COLO668 (cell line): Measurements from ENCODE around the gene ADGRL3.
"Not testable (repeated sequence)": the region's sequence is repeated elsewhere in the genome, so short reads cannot be mapped to it uniquely, and the experiment has no call there.

Experiments
- DNase-seq: peaks from one replicate; lab custom pipeline; 2025; ENCODE audit not compliant: unreplicated experiment; lab: John Stamatoyannopoulos, UW

ADGRL3 gene

DNA sequence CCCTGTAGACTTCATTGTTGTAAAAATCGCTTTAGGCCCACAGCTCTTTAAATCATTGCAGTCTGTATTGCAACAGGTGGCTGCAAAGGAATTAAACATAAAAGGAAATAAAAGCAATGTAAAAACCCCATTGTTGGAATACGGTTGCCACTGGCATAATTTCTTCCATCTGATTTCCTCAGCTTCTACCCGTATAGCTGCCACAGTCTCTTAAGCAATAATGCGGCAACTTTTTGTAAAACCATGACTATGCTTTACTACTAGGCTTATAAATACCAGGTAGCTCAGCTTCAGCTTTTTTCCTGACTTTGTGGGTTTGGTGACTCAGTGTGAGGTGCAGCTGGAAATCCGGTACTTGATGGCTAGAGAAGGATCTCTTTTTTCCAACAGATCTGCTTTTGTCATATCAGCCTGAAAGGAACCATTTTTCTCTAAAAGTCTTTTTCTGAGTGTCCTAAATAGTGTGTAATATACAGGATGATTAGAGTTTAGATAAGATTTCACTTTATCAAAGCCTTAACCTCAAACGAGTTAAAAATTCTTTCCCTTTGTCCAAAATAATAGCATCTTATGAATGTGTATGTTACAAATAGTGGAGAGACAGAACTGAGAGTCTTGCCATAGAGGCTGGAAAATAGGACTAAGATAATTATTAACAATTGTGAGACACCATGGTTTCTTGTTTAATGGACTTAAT lies 268.0 kb downstream of the ADGRL3 start:
- no peak for DNase-seq

DNA sequence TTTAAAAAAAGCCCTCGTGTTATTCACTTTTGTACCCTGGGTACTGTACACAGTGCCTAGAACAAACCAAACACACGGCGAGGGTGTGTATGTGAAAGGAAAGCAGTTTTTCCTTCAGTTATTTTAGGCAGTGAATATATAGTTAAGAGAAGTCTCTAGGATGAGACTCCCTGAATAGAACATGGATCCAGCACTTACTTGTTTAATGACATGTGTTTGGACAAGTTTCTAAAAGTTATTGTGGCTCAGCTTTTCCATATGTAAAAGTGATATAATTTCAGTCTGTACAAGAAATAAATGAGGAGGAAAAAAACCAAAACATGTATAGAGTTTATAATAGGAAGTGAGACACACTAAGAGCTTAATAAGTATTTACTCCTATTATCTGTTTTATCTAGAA lies 273.2 kb downstream of the ADGRL3 start:
- no peak for DNase-seq

DNA sequence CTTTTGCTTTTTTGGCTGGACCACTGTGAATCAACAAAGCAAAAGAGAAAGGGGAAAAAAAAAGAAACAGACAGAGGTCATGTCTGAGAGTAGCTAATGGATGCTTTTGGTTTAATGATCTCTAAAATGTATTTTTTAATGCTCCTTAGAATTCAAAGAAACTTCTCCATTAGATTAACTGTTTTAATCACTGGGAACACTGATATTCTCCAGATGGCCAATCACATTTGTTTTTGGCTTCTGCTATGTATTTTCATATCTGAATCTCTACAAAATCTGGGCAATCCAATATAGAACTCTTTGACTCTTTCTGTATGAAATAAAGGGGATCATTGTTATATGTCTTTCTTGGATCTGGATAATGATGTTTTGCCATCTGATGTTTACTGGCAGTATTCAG lies 278.2 kb downstream of the ADGRL3 start:
- DNase-seq = no peak

DNA sequence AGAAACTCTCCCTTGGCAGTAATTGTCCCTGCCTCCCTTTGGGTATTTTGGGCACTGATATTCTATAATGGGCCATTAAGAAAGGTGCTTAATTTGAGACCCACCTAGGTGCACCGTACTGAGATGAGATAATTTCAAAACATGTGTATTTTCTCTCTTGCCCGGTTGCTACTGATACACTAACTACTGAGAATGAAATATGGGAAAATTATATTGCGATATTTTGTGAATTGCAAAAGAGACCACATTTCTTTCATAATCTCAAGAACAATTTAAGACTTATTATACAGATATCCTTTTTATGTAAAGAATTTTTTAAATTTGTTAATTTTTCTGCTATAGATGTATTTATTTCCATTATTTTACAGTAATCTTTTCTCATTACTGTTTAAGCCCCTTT lies 284.9 kb downstream of the ADGRL3 start:
- DNase-seq = no peak

DNA sequence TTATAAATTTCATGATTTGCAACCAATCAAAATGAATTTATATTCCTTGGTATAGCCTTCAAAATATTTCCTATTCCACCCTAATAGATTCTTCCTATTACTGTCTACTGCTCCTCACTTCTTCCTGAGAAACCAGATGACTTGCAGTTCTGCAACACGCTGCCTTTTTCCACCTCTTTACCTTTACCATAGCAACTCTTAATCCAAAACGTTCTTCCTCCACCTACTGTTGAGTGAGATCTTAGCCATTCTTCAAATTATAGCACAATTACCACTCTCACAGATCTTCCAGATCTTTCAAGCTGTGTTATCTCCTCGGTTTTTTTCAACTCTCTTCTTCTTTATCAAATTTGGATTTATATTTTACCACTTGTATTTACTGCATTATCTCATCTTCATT lies 289.8 kb downstream of the ADGRL3 start:
- no peak for DNase-seq

DNA sequence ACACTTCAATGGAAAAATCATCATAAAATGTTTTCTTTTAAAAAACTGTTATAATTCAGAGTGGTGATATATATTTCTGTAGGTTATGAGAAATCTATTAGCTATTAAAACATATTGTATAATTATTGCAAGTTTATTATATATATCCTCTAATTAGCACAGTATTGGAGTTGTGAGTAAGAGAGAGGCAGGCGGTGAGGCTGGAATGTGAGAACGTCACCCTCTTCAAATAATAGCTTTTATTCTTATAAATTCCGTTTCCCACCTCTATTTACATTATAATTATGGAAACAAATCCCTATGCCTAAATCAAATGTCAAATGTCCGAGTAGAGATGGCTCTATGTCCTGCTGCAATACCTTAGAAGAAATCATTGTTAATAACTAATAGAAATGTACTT lies 292.9 kb downstream of the ADGRL3 start:
- no peak for DNase-seq

DNA sequence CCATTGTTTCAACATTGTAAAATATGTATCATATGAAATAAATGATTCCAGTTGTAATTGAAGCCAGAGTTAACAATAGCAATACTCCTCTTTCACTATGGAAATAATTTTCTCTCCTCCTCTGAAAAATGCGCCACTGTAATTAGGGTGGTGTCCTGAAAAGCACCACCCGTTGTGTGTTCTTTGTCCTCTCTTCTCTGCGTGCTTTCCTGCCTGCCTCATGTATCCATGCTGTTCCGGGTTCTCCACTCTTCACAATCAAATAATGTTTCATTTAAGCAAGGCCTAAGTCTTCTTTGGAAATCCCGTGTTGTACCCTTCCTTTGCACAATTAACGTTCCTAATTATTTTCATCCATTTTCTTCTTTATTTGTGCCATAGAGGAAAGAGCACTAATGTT lies 293.3 kb downstream of the ADGRL3 start:
- DNase-seq = no peak

DNA sequence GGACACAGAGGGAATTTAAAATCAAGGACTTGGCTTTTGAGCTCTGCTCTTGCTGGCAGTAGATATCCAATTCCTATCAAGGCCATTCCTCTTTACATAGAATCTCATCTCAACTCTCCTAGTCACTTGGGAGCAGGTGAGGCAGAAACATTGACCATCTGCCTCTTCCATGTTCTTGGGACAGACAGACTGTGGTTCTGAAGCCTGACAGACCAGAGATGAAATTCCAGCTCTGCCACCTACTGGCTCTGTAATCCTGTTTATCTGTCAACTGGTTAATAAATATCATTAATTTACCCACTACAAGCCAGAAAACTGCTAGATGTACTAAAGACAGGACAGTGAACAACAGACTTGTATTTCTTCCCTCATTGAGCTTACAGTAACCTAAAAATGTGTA lies 300.8 kb downstream of the ADGRL3 start:
- DNase-seq = no peak

DNA sequence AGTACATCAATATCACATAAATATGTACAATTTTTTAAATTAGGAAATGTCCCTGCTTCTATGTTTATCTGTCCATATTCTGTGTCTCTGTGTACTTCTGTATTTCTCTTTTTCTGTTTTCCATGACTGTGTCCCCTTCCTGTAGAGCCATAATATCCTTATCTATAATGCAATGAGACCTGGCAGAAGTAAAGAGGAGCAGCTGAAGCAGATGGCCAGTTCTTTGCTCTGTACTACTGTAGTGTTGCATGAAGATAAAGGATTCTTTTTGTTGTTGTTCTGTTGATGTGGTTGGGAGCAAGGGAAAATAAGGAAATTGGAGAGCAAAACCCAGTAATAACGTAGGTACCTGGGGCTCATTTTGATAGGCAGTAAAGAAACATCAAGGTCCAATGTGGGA lies 301.7 kb downstream of the ADGRL3 start:
- DNase-seq = no peak

DNA sequence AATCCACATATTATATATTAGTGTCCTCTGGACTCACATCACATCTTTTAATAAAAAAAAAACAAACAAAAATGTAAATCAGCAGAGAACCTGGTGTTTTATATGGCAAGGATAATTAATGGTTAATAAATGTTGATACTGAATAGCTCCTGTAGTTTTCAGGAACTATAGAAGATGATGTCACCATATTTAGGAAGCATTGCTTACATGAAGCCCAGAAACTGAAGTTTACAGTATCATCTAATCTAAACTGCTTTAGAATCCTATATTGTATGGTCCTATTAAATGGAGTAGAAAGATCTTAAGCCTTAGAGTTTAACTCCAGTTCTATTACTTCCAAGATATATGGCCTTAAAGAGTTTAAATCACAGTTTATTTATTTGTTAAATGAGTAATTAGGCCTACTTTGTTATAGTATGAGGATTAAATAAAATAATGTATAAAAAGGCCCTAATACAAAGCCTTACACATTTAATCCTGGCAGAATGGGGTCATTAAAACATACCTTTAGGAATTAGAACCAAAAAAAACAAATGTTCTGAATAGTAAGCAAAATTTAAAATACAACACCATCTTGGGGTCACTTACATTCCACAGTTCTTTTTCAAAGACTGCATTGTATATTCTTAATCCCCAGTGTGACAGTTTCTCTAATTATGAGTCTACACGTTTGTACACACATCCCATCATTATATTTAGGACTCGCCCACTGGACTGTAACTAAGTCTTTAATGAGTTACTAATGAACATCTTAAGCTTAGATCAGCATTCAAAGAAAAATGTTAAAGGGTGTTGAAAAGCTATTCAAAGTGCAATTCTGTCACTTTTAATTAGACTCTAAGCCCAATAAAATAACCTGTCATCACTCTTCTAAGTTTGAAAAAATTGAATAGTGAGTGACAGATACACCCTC lies 305.9 kb downstream of the ADGRL3 start:
- DNase-seq = no peak

DNA sequence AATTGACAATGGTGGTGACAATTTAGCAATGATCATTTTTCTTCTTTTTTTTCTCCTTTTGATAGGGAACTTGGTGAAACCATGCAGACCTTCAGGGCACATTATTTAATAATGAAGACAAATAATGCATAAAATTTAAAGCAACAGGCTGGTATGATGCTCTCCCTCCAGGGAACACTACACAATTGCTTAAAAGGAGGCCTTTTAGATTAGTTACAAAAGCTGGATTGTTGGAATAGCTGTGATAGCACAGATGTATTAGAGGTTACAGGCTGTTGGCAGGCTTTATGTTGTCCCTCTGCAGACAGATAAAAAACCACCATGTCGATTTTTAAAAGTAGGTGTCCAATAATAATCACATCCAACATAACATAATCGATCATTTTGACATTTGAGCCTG lies 307.0 kb downstream of the ADGRL3 start:
- DNase-seq = no peak

DNA sequence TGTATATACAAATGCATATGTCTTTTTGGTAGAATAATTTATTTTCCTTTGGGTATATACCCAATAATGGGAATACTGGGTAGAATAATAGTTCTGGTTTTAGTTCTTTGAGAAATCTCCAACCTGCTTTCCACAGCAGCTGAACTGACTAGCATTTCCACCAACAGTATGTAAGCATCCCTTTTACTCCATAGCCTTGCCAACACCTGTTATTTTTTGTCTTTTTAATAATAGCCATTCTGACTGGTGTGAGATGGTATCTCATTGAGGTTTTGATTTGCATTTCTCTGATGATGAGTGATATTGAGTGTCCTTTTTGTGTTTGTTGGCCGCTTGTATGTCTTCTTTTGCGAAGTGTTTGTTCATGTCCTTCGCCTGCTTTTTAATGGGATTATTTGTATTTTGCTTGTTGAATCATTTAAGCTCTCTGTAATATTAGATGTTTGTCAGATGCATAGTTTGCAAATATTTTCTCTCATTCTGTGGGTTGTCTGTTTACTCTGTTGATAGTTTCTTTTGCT lies 309.7 kb downstream of the ADGRL3 start:
- DNase-seq = not testable (repeated sequence)

DNA sequence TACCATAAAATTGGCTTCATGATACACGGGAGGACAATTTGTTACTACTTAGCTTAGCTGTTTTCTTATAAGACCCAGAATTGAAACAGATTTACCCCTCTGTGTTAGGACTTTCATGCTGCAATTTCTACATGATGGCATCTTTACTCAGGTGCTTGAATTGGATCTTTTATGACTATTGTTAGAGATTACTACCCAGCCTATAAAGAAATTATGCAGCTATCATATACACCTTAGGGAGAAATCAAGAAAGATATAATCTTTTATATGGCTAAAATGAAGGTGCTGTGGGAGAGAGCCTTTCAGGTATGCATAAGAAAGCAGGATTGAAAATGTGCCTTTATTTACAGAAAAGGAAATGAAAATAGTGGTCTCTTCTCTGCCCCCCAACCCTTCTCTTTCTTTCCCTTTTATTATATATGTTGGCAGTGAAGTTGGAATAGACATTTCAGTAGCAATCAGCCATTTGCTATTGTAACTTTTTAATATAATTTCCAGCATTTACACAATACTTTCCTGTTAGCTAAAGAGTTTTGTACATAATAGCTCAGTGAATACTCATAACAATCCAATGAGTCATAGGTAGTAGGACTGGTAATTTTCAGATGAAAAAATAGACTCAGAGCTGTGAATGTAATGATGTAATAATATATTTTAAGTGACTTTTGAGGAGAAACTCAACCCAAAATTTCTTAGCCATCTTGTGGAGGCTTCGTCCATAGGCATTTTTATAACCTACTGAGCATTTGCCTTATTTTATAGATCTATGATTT lies 311.8 kb downstream of the ADGRL3 start:
- no peak for DNase-seq

DNA sequence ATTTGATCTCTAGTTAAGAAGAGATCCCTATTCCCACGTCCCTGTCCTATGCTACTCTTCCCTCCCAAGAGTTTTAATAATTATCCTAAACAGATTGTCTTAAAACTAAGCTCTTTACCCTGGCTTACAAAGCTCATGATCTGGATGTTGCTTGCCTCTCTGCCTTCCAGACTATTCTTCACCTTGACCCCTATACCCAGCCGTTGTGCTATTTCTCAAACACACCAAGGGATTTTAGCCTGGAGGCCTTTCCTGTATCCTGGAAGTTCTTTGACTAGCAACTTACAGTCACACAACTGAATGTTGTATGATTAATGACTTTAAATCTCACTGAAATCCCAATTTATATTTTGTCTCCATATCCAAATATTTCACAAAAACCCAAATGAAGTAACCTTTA lies 314.9 kb downstream of the ADGRL3 start:
- no peak for DNase-seq

DNA sequence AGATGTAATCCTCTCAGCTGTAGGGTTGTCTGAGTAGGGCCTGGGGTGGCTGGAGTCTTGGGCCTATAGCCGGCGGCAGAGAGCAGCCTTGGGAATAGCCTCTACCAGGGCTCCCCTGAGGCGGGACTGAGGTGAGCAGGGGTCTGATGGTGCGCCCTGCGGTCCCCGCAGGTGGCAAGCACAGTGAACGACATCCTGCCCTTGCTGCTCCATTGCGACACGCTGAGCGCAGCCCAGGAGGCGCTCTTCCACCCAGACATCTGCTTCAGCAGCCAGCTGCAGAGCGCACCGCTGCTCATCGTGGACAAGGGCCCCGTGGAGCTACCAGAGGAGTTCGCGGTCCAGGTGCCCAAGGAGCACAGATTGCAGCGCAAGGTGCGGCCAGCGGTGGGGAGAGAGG lies 317.0 kb downstream of the ADGRL3 start:
- DNase-seq = no peak

DNA sequence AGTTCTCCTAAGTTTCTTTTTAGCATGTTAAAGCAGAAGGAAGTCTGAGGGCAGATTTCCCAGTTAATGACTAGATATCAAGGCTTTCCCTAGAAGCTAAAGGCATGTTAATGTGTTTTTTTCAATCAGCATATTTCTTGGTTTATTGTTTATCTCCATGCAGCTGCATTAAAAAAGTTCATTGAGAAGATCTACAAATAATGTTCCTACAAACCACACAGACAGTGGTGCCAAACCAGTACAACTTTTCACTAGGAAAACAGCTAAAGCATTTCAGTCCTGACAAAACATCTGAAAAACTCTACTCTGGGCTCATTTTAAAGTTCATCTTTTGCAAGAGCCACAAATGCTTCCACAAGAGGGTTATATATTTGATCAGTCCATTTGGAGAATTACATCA lies 320.0 kb downstream of the ADGRL3 start:
- DNase-seq = no peak

DNA sequence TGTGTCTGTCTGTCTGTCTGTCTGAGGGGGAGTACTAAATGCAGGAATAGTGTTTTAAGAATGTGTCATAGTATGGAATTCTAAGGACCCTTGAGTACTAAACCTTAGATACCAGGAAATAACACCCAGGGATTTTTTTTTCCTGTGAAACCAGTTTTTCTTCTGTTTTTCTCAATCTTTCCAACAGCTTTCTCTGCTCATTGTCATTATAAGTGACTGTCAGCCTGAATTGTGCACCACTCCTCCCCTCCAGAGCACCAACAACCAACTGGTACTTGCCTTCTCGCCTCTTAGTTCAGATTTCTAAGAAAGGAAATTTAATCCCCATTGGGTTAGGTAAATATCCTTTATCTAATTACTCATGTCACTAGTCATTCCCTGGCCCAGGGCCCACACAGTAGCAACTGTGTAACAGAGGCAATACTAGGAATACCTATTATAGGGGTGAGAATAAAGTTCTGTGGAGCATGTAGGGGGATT lies 320.6 kb downstream of the ADGRL3 start:
- DNase-seq = no peak

DNA sequence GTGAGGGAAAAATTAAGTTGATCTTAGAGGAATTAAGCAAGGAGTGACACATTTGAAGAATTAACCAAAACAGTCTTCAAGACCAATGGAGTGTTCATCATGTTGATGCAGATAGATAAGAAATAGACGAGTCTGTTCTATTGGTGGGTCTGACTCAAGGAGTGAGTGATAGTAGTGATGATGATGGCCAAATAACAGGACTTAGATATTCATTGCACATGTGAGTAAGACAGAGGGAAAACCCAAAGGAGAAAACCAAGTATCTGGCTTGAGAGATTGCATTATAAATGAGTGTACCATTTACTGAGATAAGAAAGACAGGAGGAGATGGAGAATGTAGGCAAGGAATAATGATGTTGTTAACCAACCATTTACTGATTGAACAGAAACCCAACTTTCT lies 321.3 kb downstream of the ADGRL3 start:
- no peak for DNase-seq

DNA sequence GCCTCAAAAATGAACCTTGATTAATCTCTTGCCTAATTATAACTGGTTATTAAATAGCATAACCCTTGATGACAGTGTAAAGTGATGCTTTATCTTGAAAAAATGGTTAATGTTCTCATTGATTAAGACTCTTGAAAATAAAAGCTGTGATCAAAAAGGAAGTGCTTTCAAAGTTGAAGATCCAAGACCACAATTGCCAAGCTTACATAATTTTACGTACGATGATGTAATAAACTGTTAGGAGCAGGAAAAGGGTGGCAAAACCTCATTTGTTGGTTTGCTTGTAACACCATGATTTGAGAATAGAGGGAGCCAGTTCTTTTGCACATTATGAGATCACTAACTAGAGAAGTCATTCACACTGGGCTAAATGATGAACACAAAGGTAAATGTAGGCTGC lies 322.2 kb downstream of the ADGRL3 start:
- no peak for DNase-seq

DNA sequence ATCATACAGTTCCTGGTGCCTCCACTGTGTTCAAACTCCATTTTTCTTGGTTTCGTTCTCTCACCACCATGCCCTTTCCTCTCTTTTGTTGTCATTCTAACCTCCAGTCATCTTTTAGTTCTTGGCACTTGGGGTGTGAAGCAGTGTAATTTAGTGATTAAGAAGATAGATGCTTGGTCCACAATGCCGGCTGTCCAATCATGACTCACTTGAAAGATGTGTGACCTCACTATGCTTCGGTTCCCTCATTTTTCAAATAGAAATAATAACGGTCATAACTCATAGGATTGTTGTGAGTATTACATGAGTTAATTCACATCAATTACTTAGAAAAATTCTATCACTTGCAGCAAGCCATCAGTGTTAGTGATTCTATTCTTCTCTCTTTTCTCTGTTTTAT lies 327.8 kb downstream of the ADGRL3 start:
- DNase-seq = no peak

DNA sequence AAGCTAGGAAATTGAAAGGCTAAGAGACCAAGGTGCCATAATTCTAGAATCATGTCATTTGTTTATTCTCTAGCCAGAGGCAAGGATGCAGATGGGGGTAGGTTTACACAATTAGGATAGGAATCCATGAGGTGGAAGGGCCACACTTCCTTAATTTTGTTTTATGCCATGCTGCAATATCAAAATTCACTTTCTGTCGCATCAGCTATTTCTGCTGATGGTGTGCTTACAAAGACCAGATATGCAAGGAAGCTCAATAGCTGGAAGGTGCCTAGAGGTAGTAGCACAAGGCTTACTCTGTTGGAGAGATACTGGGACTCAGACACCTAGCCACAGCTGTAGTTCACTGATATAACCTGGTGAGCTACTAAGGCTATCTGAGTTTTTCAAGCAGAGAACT lies 328.5 kb downstream of the ADGRL3 start:
- no peak for DNase-seq
